ENCODE results near the gene IGSF11.

GRCh38 chr3:118980832-118981231, 53.8 kb downstream of the IGSF11 start:
- TF ChIP-seq, protein P1, sequence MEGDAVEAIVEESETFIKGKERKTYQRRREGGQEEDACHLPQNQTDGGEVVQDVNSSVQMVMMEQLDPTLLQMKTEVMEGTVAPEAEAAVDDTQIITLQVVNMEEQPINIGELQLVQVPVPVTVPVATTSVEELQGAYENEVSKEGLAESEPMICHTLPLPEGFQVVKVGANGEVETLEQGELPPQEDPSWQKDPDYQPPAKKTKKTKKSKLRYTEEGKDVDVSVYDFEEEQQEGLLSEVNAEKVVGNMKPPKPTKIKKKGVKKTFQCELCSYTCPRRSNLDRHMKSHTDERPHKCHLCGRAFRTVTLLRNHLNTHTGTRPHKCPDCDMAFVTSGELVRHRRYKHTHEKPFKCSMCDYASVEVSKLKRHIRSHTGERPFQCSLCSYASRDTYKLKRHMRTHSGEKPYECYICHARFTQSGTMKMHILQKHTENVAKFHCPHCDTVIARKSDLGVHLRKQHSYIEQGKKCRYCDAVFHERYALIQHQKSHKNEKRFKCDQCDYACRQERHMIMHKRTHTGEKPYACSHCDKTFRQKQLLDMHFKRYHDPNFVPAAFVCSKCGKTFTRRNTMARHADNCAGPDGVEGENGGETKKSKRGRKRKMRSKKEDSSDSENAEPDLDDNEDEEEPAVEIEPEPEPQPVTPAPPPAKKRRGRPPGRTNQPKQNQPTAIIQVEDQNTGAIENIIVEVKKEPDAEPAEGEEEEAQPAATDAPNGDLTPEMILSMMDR (conservative IDR thresholded peaks at IDR 0.05), result no peak
- TF ChIP-seq EZH2 (IDR thresholded peaks at IDR 0.05; ENCODE audit: low read depth), result no peak

Measured in PC-9 (cell line).